ENCODE data around the gene SAMD11. TPM values are rescaled to one million over a fixed set of nuclear protein-coding genes. Genes with fewer than 3 reads are reported as not detected.

SAMD11 gene
- total and polyA plus RNA-seq, 10 of the 15 experiments (the other 5 are each of a cell fraction or from before 2014, with no cell fraction given): 0.04 to 0.31 (median 0.19) TPM; not detected in 6

- TF ChIP-seq GABPA (IDR thresholded peaks at IDR 0.05; ENCODE audit: low read depth) (no peak), ZNF24 (IDR thresholded peaks at IDR 0.05) (no peak), MYB (IDR thresholded peaks at IDR 0.05; ENCODE audit: borderline replicate concordance, low read depth, low read length) (no peak), BRCA1 (IDR thresholded peaks at IDR 0.05; ENCODE audit: low read depth, low read length) (no peak), ATF2 (IDR thresholded peaks at IDR 0.05; ENCODE audit: low read length) (no peak), HDAC6 (IDR thresholded peaks at IDR 0.05; ENCODE audit: unreplicated experiment) (no peak)
These were observed 56.4 kb downstream of the SAMD11 start (continued) for GRCh38 chr1:980137-980571.

- Histone ChIP-seq H4K20me1 (ENCODE audit: control insufficient read depth, insufficient read depth) (no peaks in the 10 kb centered on the region), H3K9ac (ENCODE audit: control insufficient read depth, insufficient read depth, low read length) (no peak overlapping the region), H3K27me3 (replicated peaks in 1 of 2; ENCODE audit: control insufficient read depth in 2 of 2, insufficient read depth in 2 of 2, low read length in 1 of 2) (no peaks in the 10 kb centered on the region), H3K4me2 (ENCODE audit: control insufficient read depth, insufficient read depth) (no peak overlapping the region), H3K36me3 (ENCODE audit: control insufficient read depth in 2 of 2, insufficient read depth in 2 of 2, low read length in 1 of 2) (no peaks in the 10 kb centered on the region), H3K4me3 (no peak overlapping the region), H3K9me3 (replicated peaks; ENCODE audit: control insufficient read depth, insufficient read depth, low read length) (no peaks in the 10 kb centered on the region; the same call in 2 of the 3 replicates), H3K27ac (ENCODE audit: control insufficient read depth, insufficient read depth) (no peak overlapping the region), H3K4me1 (ENCODE audit: control insufficient read depth, insufficient read depth, low read length) (no peaks in the 10 kb centered on the region), H3K79me2 (ENCODE audit: control insufficient read depth, insufficient read depth, low read length) (no peaks in the 10 kb centered on the region), H2AFZ (ENCODE audit: control insufficient read depth, low read depth, low read length) (no peak overlapping the region)
- in situ Hi-C loops (cut with MboI) (loop anchor here (5.0 kb wide), 1 partner anchor 82 kb away; no protein-coding TSS in a partner anchor), intact Hi-C loops (cut with micrococcal nuclease; ENCODE audit: unreplicated experiment) (no loop called here)
- CTCF ChIA-PET: interaction anchor here (1.6 to 8.0 kb wide), 5 partner anchors 12 to 83 kb away, joined by 4 to 56 read pairs (median 12); no protein-coding TSS in a partner anchor
- POLR2A ChIA-PET: interaction anchor here (0.8 kb wide), 2 partner anchors 14 to 33 kb away, joined by 3 read pairs; partner anchors contain the start of genes ISG15 and PLEKHN1
- BruUV-seq (replicated peaks): no TSS peak
- RAD21 ChIA-PET (ENCODE audit: unreplicated experiment): interaction anchor here (1.1 to 1.5 kb wide), 3 partner anchors 9 to 83 kb away, joined by 3 to 6 read pairs (median 4); no protein-coding TSS in a partner anchor
- SMC1A ChIA-PET (ENCODE audit: uncharacterized antibody, unreplicated experiment): interaction anchor here (0.6 to 2.2 kb wide), 4 partner anchors 12 to 207 kb away, joined by 3 to 5 read pairs (median 3); no protein-coding TSS in a partner anchor
- no peak for FAIRE-seq
- 55% methylated on average over 35 of the region's 35 CpGs for WGBS (ENCODE audit: insufficient coverage, insufficient replicate concordance, low lambda C conversion rate, missing lambda C conversion rate)
- TF ChIP-seq BACH1 (IDR thresholded peaks at IDR 0.05; ENCODE audit: borderline replicate concordance): no peak
- TF ChIP-seq SKIL (IDR thresholded peaks at IDR 0.05; ENCODE audit: low read depth, poor library complexity, severe bottlenecking): no peak
- no peak for TF ChIP-seq KLF5 (IDR thresholded peaks at IDR 0.05; ENCODE audit: partially characterized antibody)
- no peak for TF ChIP-seq IKZF1 (conservative IDR thresholded peaks at IDR 0.05)
- TF ChIP-seq NRF1 (conservative IDR thresholded peaks at IDR 0.05; ENCODE audit: low read depth, low read length): no peak
- no peak for TF ChIP-seq ETV6 (conservative IDR thresholded peaks at IDR 0.05 in 1 of 2, IDR thresholded peaks at IDR 0.05 in 1 of 2; ENCODE audit: borderline replicate concordance in 1 of 2, low read depth in 1 of 2)
- TF ChIP-seq SIX5 (IDR thresholded peaks at IDR 0.05; ENCODE audit: low read depth, low read length, severe bottlenecking): no peak
- no peak for TF ChIP-seq SMARCA5 (IDR thresholded peaks at IDR 0.05)
- TF ChIP-seq CBX3 (IDR thresholded peaks at IDR 0.05; ENCODE audit: borderline replicate concordance, low read depth): no peak
- no peak for TF ChIP-seq CREM (IDR thresholded peaks at IDR 0.05; ENCODE audit: low read depth)
- TF ChIP-seq TCF3 (IDR thresholded peaks at IDR 0.05; ENCODE audit: borderline replicate concordance, insufficient read depth, low read depth, low read length): no peak
- no peak for TF ChIP-seq SUZ12 (IDR thresholded peaks at IDR 0.05; ENCODE audit: unreplicated experiment)
- no peak for TF ChIP-seq FOS (IDR thresholded peaks at IDR 0.05; ENCODE audit: borderline replicate concordance, extremely low read depth, insufficient read length)
- no peak for DNase-seq (ENCODE audit: low read depth, low spot score)
- ATAC-seq: no peak
These were observed 57.1 kb downstream of the SAMD11 start for GRCh38 chr1:980602-981395.
